WTC11 (cell line): ENCODE measurements around the gene MEAK7.

Source experiments
- CTCF ChIP-seq: fragments of 200-600 bp; IDR thresholded peaks from 2 replicates; pipeline ENCODE4 v1.8.0; 2022; ENCODE audit warnings: antibody characterized with exemption
- JUN ChIP-seq: sonication (generic); formaldehyde crosslinking; IDR thresholded peaks from 2 replicates; pipeline ENCODE4 v1.8.0; 2023; ENCODE audit warnings: mild to moderate bottlenecking, missing genetic modification reagents
- MAX ChIP-seq: sonication (generic); formaldehyde crosslinking; IDR thresholded peaks from 2 replicates; pipeline ENCODE4 v1.8.0; 2022; ENCODE audit warnings: mild to moderate bottlenecking, missing genetic modification reagents
- SP1 ChIP-seq: sonication (generic); formaldehyde crosslinking; conservative IDR thresholded peaks from 2 replicates; pipeline ENCODE4 v1.8.1; 2022; ENCODE audit warnings: missing genetic modification reagents
- USF2 ChIP-seq: sonication (generic); formaldehyde crosslinking; IDR thresholded peaks from 2 replicates; pipeline ENCODE4 v1.8.1; 2023; ENCODE audit warnings: mild to moderate bottlenecking, missing genetic modification reagents, moderate library complexity
- ZNF396 ChIP-seq: fragments of 250-450 bp; sonication (Bioruptor Pico); IDR thresholded peaks from 2 replicates; pipeline ENCODE4 v1.8.0; 2021; ENCODE audit warnings: mild to moderate bottlenecking, moderate library complexity, borderline replicate concordance

- no peak for TF ChIP-seq MAX
- TF ChIP-seq SP1 (CRISPR knock-in tag) = no peak
- no peak for TF ChIP-seq CTCF
- no peak for TF ChIP-seq ZNF396 (CRISPR knock-in tag)
- TF ChIP-seq USF2 (CRISPR knock-in tag) = no peak
- no peak for TF ChIP-seq JUN (CRISPR knock-in tag)
Observed at GRCh38 chr16:84513666-84514065, 9.2 kb upstream of the MEAK7 start.
